C1 segment of cervical spinal cord (tissue), 14 donors: Measurements from ENCODE around the gene TTC34.
A peak's percentile ranks its signal among the peaks of the same experiment; 100 is the strongest.
"Not testable (repeated sequence)": the region's sequence is repeated elsewhere in the genome, so short reads cannot be mapped to it uniquely, and the experiment has no call there.

ENCODE experiments used
- DNase-seq, 14 donors: peaks; one replicate each; lab custom pipeline; 2025; lab: John Stamatoyannopoulos, UW

The TTC34 gene

GRCh38 chr1:2629627-2630497, 171.6 kb downstream of the TTC34 start:
- DNase-seq = no peak

GRCh38 chr1:2628933-2629626, 172.4 kb downstream of the TTC34 start:
- DNase-seq = no peak

- no peak for DNase-seq
Measured at GRCh38 chr1:2628191-2628932, 173.1 kb downstream of the TTC34 start.

GRCh38 chr1:2627746-2628145, 173.7 kb downstream of the TTC34 start:
- no peak for DNase-seq

- not testable (repeated sequence) for DNase-seq
Measured at GRCh38 chr1:2625748-2626147, 175.7 kb downstream of the TTC34 start.

- no peak for DNase-seq
Measured at GRCh38 chr1:2625311-2625710, 176.2 kb downstream of the TTC34 start.

- no peak for DNase-seq
Measured at GRCh38 chr1:2624735-2625300, 176.7 kb downstream of the TTC34 start.

GRCh38 chr1:2623571-2624337, 177.7 kb downstream of the TTC34 start:
- no peak for DNase-seq

- DNase-seq = no peak
Measured at GRCh38 chr1:2617971-2618470, 183.5 kb downstream of the TTC34 start.

GRCh38 chr1:2614145-2614544, 187.3 kb downstream of the TTC34 start:
- DNase-seq = no peak

- DNase-seq = no peak
Measured at GRCh38 chr1:2612591-2613365, 188.7 kb downstream of the TTC34 start.

GRCh38 chr1:2611621-2612437, 189.7 kb downstream of the TTC34 start:
- no peak for DNase-seq

GRCh38 chr1:2611031-2611501, 190.4 kb downstream of the TTC34 start:
- DNase-seq = no peak

- peak in 2 of 14 donors; percentile 5 to 78 for DNase-seq
Measured at GRCh38 chr1:2610036-2610959, 191.2 kb downstream of the TTC34 start.

- DNase-seq = no peak
Measured at GRCh38 chr1:2609319-2610035, 192.0 kb downstream of the TTC34 start.

GRCh38 chr1:2607641-2608091, 193.8 kb downstream of the TTC34 start:
- peak in 1 of 14 donors; percentile 37 for DNase-seq
